Fibroblast of lung (primary cell): ENCODE measurements around the gene RFC4. TPM values are rescaled to one million over a fixed set of nuclear protein-coding genes. Genes with fewer than 3 reads are reported as not detected.

Experiments used
- DNase-seq, 2 donors: peaks; one replicate each; pipeline versions ENCODE4 v3.0.0 to v3.0.0-alpha.2; 2010; ENCODE audit warnings: low read depth in 2 of 2
- H2AFZ ChIP-seq: 2 replicates; pipeline ENCODE4 v1.5.1; 2012; ENCODE audit warnings: low read length, control low read depth, inconsistent platforms
- H3K27ac ChIP-seq: 2 replicates; pipeline ENCODE4 v1.5.1; 2011; ENCODE audit warnings: low read length, control low read depth; ENCODE audit not compliant: insufficient read depth
- H3K27me3 ChIP-seq: 2 replicates; pipeline ENCODE4 v1.5.1; 2011; ENCODE audit warnings: mild to moderate bottlenecking, low read length; ENCODE audit not compliant: control insufficient read depth, insufficient read depth
- H3K36me3 ChIP-seq: 2 replicates; pipeline ENCODE4 v1.5.1; 2011; ENCODE audit warnings: low read length; ENCODE audit not compliant: control insufficient read depth, insufficient read depth
- H3K4me1 ChIP-seq: 2 replicates; pipeline ENCODE4 v1.5.1; 2011; ENCODE audit warnings: low read length; ENCODE audit not compliant: control insufficient read depth, insufficient read depth; ENCODE audit errors: extremely low read depth
- H3K4me2 ChIP-seq: 2 replicates; pipeline ENCODE4 v1.5.1; 2011; ENCODE audit warnings: low read length, control low read depth; ENCODE audit not compliant: insufficient read depth; ENCODE audit errors: extremely low read depth
- H3K4me3 ChIP-seq, 4 experiments: fragments of 200-600 bp in 1 of 4; sonication (generic) in 1 of 4; replicated peaks in 1 of 4; 2 replicates each; pipeline ENCODE4 v1.5.1; 2011 to 2016; ENCODE audit warnings: low read length in 4 of 4, low read depth in 3 of 4, mild to moderate bottlenecking in 3 of 4, control low read depth in 2 of 4, inconsistent platforms in 1 of 4, mixed read lengths in 1 of 4; ENCODE audit not compliant: insufficient read depth in 1 of 4; ENCODE audit errors: control extremely low read depth in 1 of 4
- H3K79me2 ChIP-seq: 2 replicates; pipeline ENCODE4 v1.5.1; 2012; ENCODE audit warnings: mild to moderate bottlenecking, low read length, inconsistent platforms; ENCODE audit not compliant: control insufficient read depth, insufficient read depth
- H3K9ac ChIP-seq: 2 replicates; pipeline ENCODE4 v1.5.1; 2011; ENCODE audit warnings: mild to moderate bottlenecking, low read length, control low read depth; ENCODE audit not compliant: insufficient read depth
- H3K9me3 ChIP-seq: 2 replicates; pipeline ENCODE4 v1.5.1; 2012; ENCODE audit warnings: low read depth, low read length; ENCODE audit not compliant: control insufficient read depth, insufficient read depth
- H4K20me1 ChIP-seq: 2 replicates; pipeline ENCODE4 v1.5.1; 2011; ENCODE audit warnings: low read length; ENCODE audit not compliant: control insufficient read depth, insufficient read depth; ENCODE audit errors: extremely low read depth
- EZH2 ChIP-seq: IDR thresholded peaks from 2 replicates; pipeline ENCODE4 v1.5.1; 2012; ENCODE audit warnings: low read length, control low read depth, mild to moderate bottlenecking; ENCODE audit errors: missing control alignments
- polyA plus RNA-seq, 2 donors: library from polyadenylated mRNA; depleted of rRNA in 1 of 2; stranded (reverse) in 1 of 2; unstranded in 1 of 2; fragments of >200 nt; gene quantifications; 2 replicates each; pipeline ENCODE4 v1.2.1, GENCODE V29; 2011 to 2012; ENCODE audit warnings: missing spikeins in 1 of 2
- total RNA-seq: library from RNA; depleted of rRNA; stranded (reverse); fragments of >200 nt; gene quantifications from 2 replicates; pipeline ENCODE4 v1.2.1, GENCODE V29; 2014
- TF ChIP-seq, protein P1 (sequence below), 2 donors: IDR thresholded peaks in 1 of 2; conservative IDR thresholded peaks in 1 of 2; 1 replicate in 1 of 2; 2 replicates in 1 of 2; pipeline ENCODE4 v1.5.1; 2011 to 2012; ENCODE audit warnings: low read length in 2 of 2, control low read depth in 1 of 2, inconsistent platforms in 1 of 2, low read depth in 1 of 2, mild to moderate bottlenecking in 1 of 2

RFC4 gene
- total and polyA plus RNA-seq, 2 donors (not counting 1 experiment from before 2014, with no cell fraction given) = 15.0 to 16.8 TPM

- H2AFZ ChIP-seq = peak overlapping the region; percentile 85
- no peaks in the 10 kb centered on the region for H3K36me3 ChIP-seq
- no peak overlapping the region for H3K9ac ChIP-seq
- TF ChIP-seq, protein P1, sequence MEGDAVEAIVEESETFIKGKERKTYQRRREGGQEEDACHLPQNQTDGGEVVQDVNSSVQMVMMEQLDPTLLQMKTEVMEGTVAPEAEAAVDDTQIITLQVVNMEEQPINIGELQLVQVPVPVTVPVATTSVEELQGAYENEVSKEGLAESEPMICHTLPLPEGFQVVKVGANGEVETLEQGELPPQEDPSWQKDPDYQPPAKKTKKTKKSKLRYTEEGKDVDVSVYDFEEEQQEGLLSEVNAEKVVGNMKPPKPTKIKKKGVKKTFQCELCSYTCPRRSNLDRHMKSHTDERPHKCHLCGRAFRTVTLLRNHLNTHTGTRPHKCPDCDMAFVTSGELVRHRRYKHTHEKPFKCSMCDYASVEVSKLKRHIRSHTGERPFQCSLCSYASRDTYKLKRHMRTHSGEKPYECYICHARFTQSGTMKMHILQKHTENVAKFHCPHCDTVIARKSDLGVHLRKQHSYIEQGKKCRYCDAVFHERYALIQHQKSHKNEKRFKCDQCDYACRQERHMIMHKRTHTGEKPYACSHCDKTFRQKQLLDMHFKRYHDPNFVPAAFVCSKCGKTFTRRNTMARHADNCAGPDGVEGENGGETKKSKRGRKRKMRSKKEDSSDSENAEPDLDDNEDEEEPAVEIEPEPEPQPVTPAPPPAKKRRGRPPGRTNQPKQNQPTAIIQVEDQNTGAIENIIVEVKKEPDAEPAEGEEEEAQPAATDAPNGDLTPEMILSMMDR (conservative IDR thresholded peaks at IDR 0.05 in 1 of 2, IDR thresholded peaks at IDR 0.05 in 1 of 2; ENCODE audit: low read depth in 1 of 2, low read length in 2 of 2) = no peak
- TF ChIP-seq EZH2 = no peak
- H3K4me1 ChIP-seq = no peaks in the 10 kb centered on the region
- peak in 1 of 2 donors; percentile 35 for DNase-seq
- H3K4me3 ChIP-seq = peak overlapping the region; percentile 13 to 56 (median 40)
- no peak overlapping the region for H3K27ac ChIP-seq
- H3K27me3 ChIP-seq = no peaks in the 10 kb centered on the region
- H3K4me2 ChIP-seq = peak overlapping the region; percentile 72
- no peaks in the 10 kb centered on the region for H3K79me2 ChIP-seq
- H3K9me3 ChIP-seq = no peaks in the 10 kb centered on the region
- H4K20me1 ChIP-seq = no peaks in the 10 kb centered on the region
Observed at GRCh38 chr3:186772701-186773417, 33.4 kb downstream of the RFC4 start.

DNA sequence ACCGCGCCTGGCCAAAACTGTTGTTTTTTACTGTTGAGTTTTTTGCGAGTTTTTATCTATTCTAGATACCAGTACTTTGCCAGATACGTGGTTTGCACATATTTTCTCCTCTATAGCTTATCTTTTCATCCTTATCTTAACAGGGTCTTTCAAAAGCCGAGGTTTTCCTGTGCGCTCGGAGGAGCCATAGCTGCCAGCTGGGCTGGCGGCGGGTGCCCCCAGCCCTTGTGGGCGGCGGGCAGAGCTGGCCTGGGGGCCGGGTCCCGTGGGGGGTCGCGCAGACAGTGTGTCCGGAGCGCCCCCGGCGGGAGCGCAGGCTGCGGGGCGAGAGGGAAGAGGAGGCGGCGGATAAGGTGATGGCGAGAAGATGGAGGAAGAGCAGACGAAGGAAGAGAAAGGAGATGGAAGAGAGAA is 34.0 kb downstream of the RFC4 start:
- peak overlapping the region; percentile 13 to 56 (median 40) for H3K4me3 ChIP-seq
- H3K27me3 ChIP-seq = no peaks in the 10 kb centered on the region
- no peak for DNase-seq
- no peaks in the 10 kb centered on the region for H3K36me3 ChIP-seq
- no peak overlapping the region for H3K9ac ChIP-seq
- no peaks in the 10 kb centered on the region for H3K79me2 ChIP-seq
- H3K4me1 ChIP-seq = no peaks in the 10 kb centered on the region
- no peak overlapping the region for H3K27ac ChIP-seq
- peak overlapping the region; percentile 85 for H2AFZ ChIP-seq
- no peaks in the 10 kb centered on the region for H3K9me3 ChIP-seq
- peak overlapping the region; percentile 72 for H3K4me2 ChIP-seq
- TF ChIP-seq, protein P1 (conservative IDR thresholded peaks at IDR 0.05 in 1 of 2, IDR thresholded peaks at IDR 0.05 in 1 of 2; ENCODE audit: low read depth in 1 of 2, low read length in 2 of 2) = no peak
- no peak for TF ChIP-seq EZH2
- H4K20me1 ChIP-seq = no peaks in the 10 kb centered on the region

GRCh38 chr3:186760897-186761447 is 45.3 kb downstream of the RFC4 start:
- H3K4me2 ChIP-seq = no peak overlapping the region
- no peak for DNase-seq
- TF ChIP-seq, protein P1 (conservative IDR thresholded peaks at IDR 0.05 in 1 of 2, IDR thresholded peaks at IDR 0.05 in 1 of 2; ENCODE audit: low read depth in 1 of 2, low read length in 2 of 2) = no peak
- no peak for TF ChIP-seq EZH2
- no peaks in the 10 kb centered on the region for H3K4me1 ChIP-seq
- H3K36me3 ChIP-seq = no peaks in the 10 kb centered on the region
- no peak overlapping the region for H3K27ac ChIP-seq
- H4K20me1 ChIP-seq = no peaks in the 10 kb centered on the region
- H2AFZ ChIP-seq = no peak overlapping the region
- no peak overlapping the region for H3K4me3 ChIP-seq
- H3K79me2 ChIP-seq = no peaks in the 10 kb centered on the region
- H3K27me3 ChIP-seq = no peaks in the 10 kb centered on the region
- no peak overlapping the region for H3K9ac ChIP-seq
- no peaks in the 10 kb centered on the region for H3K9me3 ChIP-seq
